Lung microvascular endothelial cell (primary cell): ENCODE measurements around the gene LOXL4. TPM values are rescaled to one million over a fixed set of nuclear protein-coding genes. Genes with fewer than 3 reads are reported as not detected.

Experiments
- DNase-seq, 2 donors: peaks; one replicate each; pipeline versions ENCODE4 v3.0.0 to v3.0.0-alpha.2; 2010; ENCODE audit warnings: low read depth in 2 of 2
- total RNA-seq: library from RNA; depleted of rRNA; stranded (reverse); fragments of >200 nt; gene quantifications from 2 replicates; pipeline ENCODE4 v1.2.1, GENCODE V29; 2014

LOXL4 gene
- total RNA-seq, 1 donor from 2014 or later = under 0.01 TPM

GRCh38 chr10:98264378-98265065 is 3.5 kb downstream of the LOXL4 start:
- no peak for DNase-seq

- DNase-seq = no peak
Observed at GRCh38 chr10:98263088-98263487, 4.9 kb downstream of the LOXL4 start.

GRCh38 chr10:98262571-98262970 is 5.4 kb downstream of the LOXL4 start:
- DNase-seq = peak; percentile 51 to 76

- no peak for DNase-seq
Observed at GRCh38 chr10:98261436-98262277, 6.3 kb downstream of the LOXL4 start.

GRCh38 chr10:98260752-98261151 is 7.2 kb downstream of the LOXL4 start:
- no peak for DNase-seq

DNA sequence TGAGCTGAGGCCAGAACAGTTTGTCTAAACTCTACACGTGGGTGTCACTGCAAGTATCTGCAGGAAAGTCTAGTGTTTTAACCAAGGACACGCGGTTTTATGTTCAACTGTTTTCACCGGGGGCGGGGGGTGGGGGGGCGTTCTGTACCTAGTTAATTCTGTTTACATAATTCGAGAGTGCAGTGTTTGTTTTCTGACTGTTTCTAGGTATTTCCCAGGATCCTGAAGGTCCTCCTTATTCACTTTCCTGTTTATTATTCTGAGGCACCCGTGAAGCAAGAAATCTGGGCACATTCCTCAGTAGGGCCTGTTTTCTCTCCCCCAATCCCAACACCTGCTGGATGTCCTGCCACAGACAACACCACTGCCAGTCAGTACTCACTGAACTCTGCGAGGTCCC is 7.6 kb downstream of the LOXL4 start:
- DNase-seq = no peak

DNA sequence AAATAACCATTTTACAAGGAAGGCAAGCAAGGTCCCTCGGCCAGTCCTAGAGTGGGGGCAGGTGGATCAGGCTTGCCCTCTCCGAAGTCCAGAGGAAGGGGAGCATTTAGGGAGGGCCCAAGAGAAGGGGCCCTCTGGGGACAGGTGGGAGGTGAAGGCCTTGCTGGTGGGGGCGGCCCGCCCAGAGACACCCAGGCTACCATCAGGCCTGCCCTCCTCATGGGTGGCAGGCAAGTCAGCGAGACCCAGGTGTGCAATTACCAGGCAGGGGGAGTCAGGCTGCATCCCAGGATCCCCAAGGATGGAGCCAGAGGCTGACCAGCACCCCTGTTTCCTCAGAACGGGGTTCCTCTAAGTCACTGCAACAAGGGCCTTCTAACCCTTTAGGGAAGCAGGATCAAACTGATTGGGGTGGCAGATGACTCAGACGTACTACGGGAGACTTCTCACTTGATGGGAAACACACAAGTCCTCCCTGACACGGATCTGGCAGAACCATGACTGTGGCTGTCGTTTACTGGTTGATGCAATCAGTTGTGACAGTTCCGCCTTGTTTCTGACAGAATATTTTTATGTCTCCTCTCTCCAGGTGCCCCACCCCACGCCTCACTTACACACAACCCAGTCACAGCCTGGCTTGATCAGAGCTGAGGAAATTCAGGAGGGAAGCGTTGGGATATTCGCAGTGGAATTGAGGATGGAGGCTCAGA is 8.2 kb downstream of the LOXL4 start:
- no peak for DNase-seq

- no peak for DNase-seq
Observed at GRCh38 chr10:98258683-98259454, 9.1 kb downstream of the LOXL4 start.

- DNase-seq = no peak
Observed at GRCh38 chr10:98257961-98258360, 10.0 kb downstream of the LOXL4 start.

DNA sequence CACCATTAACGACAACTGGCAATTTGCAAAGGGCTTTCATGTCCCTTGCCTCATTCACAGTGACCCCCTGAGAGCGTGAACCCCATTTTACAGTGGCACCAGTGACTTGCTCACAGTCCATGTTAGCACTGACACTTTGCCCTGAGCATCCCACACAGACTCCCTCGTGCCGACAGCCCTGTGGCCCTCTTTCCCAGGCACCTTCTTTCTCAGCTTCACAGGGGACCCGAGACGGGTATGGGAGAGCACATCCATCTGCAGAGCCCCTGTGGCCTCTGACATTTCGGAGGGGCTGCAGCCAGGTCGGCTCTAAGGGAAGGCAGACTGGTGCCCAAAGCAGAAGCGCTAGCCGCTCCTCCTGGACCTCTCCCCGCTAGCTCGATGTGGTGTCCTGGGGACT is 10.8 kb downstream of the LOXL4 start:
- DNase-seq = no peak

DNA sequence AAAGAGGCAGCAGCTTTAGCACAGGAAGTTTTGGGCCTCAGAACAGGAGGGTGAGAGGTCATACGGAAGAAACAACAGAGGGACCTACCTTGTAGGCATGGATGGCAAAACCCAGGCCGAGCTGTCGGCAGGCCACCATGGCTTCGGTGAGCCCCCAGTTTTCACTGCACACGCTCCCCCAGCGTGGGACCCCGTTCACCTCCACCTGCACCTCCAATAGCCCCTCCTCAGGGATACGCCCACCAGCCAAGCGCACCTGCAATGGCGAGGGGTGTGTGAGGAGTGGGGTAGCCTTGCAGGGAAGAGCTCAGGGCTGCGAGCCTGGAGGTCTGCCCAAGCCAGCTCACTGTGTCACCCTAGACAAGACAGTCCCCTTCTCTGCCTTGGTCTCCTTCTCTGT is 11.3 kb downstream of the LOXL4 start:
- no peak for DNase-seq

GRCh38 chr10:98255146-98255877 is 12.7 kb downstream of the LOXL4 start:
- no peak for DNase-seq

DNA sequence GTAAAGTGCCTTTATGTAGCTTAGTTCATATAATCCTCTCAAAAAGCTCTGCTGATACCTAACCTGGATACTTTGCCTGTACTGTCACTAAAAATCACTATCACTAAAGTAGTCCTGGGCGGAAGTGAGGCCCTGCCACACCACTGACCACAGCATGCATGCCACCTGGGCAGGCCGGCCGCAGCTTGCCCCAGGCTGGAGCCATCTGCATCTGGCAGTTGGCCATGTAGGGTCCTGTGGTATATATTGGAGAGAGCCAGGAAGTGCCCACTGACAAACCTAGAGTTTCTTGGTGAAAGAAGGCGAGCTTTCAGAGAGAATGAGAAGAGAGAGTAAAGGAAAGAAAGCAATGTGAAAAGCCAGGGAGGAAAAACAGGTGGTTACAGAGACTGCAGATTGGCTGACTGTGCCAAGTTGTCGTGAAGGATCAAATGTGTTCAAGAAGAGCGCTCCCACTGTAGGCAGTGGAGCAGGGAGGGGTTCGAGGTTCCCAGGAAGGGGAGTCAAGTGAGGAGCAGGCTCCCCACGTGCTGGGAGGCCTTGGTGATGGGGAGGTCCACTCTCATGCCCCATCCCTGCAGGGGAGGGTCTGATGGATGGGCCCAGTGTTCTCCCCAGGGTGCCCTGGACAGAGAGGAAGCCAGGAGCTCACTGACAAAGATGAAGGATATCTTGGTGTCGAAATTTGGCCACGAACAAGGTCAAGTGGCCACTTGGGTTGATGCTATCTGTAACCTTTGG is 13.6 kb downstream of the LOXL4 start:
- DNase-seq = no peak

DNA sequence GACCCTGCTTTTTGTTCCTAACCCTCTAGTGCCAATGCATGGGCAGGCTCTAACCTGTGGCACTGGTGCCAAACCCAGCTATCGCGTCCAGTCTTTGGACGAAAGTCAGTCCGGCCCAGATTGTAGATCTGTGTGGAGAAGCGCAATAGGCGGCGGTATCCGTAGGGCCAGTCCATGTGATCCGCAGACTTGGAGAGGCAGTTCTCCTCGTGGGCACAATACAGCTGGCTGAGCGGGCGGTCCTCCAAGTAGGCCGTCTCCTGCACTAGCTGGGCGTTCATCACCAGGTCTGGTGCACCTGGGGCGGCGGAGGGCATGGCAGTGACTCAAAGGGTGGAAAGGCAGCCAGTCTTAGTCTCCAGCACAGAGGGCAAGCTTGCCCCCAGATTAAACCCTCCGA is 14.5 kb downstream of the LOXL4 start:
- DNase-seq = no peak

- DNase-seq = no peak
Observed at GRCh38 chr10:98252464-98252863, 15.5 kb downstream of the LOXL4 start.

GRCh38 chr10:98251399-98251798 is 16.6 kb downstream of the LOXL4 start:
- DNase-seq = no peak

- no peak for DNase-seq
Observed at GRCh38 chr10:98249134-98249533, 18.9 kb downstream of the LOXL4 start.

DNA sequence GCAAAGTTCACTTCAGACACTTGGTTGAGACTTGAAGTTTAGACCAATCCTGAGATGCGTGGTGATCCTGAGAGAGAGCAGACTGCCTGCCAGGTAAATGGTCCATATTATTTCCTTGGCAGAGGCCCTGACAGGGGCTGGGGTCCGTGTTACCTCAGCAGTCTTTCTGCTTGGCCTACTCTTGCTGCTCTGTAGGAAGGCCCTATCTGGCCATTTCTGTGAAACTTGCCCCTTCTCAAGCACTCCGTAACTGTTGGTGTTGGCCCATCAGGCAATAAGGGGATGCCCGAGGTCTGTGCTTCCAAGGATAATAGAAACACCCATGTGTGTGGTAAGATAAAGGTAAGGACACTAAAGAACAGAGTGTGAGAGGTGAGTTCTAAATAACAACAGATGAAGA is 20.0 kb downstream of the LOXL4 start:
- DNase-seq = no peak

DNA sequence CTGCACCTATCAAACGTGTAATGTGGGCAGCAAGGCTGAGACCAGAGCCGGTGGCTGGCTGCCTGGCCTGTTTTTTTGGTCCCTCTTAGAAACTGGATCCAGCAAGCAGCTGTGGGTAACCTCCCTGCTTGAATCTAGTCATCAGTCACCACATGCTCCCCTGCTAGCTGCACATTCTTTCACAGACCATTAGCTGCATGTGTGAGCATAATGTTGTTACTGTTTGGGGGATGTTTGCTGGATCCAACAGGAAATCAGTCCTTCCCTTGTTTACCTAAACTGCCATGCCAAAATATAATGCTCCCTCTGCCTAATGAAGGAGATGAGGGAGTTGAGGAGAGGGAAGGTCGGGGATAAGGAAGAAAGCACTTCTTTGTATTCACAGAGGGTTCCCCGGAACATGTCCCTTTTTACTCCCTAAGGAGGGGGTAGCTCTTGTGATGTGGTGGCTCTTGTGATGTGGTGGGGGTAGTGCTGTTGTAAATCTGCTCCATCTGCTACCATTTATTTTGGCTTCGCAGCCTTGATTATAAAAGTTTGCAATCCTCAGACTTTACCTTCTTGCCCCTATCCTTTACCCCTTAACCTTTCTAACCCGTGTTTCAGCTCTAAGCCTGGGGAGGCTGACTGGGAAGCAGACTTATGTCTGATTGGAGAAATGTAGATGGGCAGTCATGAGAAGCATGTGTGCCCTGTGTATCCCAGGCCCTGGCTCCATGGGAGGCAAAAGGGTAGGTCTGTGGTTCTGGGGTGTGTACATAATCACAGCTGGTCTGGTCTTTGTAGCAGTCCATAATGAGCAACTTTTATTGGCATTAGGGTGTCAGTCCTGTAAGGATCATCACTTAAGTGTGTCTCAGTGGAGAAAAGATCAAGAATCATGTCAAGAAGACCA is 20.8 kb downstream of the LOXL4 start:
- peak in 1 of 2 donors; percentile 21 for DNase-seq
